Measurements from ENCODE around the gene DOCK3. TPM values are rescaled to one million over a fixed set of nuclear protein-coding genes. Genes with fewer than 3 reads are reported as not detected.

The DOCK3 gene
- total RNA-seq, 1 experiment from 2014 or later: 5.6 TPM

- POLR2A ChIA-PET: interaction anchor here (0.5 to 1.0 kb wide), 3 partner anchors 129 to 322 kb away, joined by 3 to 4 read pairs (median 4); no protein-coding TSS in a partner anchor
- no peaks in the 10 kb centered on the region for H3K27me3 Mint-ChIP-seq (ENCODE audit: low read depth)
Measured at GRCh38 chr3:50972029-50972428, 297.3 kb downstream of the DOCK3 start.

More at GRCh38 chr3:50972029-50972428, 297.3 kb downstream of the DOCK3 start:
- Mint-ChIP-seq H3K4me3 (no peak overlapping the region), H3K36me3 (peaks cover 4% of the 10 kb centered on the region), H3K4me1 (peaks cover 11% of the 10 kb centered on the region), H3K9me3 (peaks cover 10% of the 10 kb centered on the region), H3K27ac (no peak overlapping the region)
- no peak for ATAC-seq
- CTCF ChIA-PET: interaction anchor here (0.5 to 1.5 kb wide), 37 partner anchors 9 to 406 kb away, joined by 3 to 22 read pairs (median 3); partner anchors contain the start of genes CISH and MAPKAPK3
- TF ChIP-seq HMGXB4 (CRISPR knock-in tag; IDR thresholded peaks at IDR 0.05): no peak
- no peak for TF ChIP-seq HMGA2 (CRISPR knock-in tag; IDR thresholded peaks at IDR 0.05)
- TF ChIP-seq SP1 (CRISPR knock-in tag; conservative IDR thresholded peaks at IDR 0.05): no peak
- TF ChIP-seq FOXP1 (CRISPR knock-in tag; IDR thresholded peaks at IDR 0.05; ENCODE audit: borderline replicate concordance): no peak
- no peak for TF ChIP-seq EMX1 (CRISPR knock-in tag; IDR thresholded peaks at IDR 0.05)
- no peak for TF ChIP-seq ZBTB43 (CRISPR knock-in tag; IDR thresholded peaks at IDR 0.05)
- TF ChIP-seq ZNF423 (CRISPR knock-in tag; IDR thresholded peaks at IDR 0.05): no peak
- TF ChIP-seq AR (CRISPR knock-in tag; IDR thresholded peaks at IDR 0.05): no peak
- TF ChIP-seq STAT6 (CRISPR knock-in tag; conservative IDR thresholded peaks at IDR 0.05; ENCODE audit: low read depth): no peak
- TF ChIP-seq ATF1 (CRISPR knock-in tag; IDR thresholded peaks at IDR 0.05): no peak
- no peak for TF ChIP-seq PRDM15 (CRISPR knock-in tag; IDR thresholded peaks at IDR 0.05)
- no peak for DNase-seq (ENCODE audit: low spot score)

Measured in WTC11 (cell line).